BLaER1 (cell line): ENCODE data around the gene PPFIBP2.

Experiments used
- H3K27ac ChIP-seq: shearing (Covaris generic); formaldehyde crosslinking; 2 replicates; pipeline ENCODE4 v1.8.1; 2022
- H3K27me3 ChIP-seq: shearing (Covaris generic); formaldehyde crosslinking; 2 replicates; pipeline ENCODE4 v1.8.1; 2022
- H3K36me3 ChIP-seq: shearing (Covaris generic); formaldehyde crosslinking; 2 replicates; pipeline ENCODE4 v1.8.1; 2022
- H3K4me1 ChIP-seq: shearing (Covaris generic); formaldehyde crosslinking; 2 replicates; pipeline ENCODE4 v1.8.1; 2022
- H3K4me2 ChIP-seq: shearing (Covaris generic); formaldehyde crosslinking; 2 replicates; pipeline ENCODE4 v1.8.1; 2022
- H3K4me3 ChIP-seq: shearing (Covaris generic); formaldehyde crosslinking; 2 replicates; pipeline ENCODE4 v1.8.1; 2022
- H3K9ac ChIP-seq: shearing (Covaris generic); formaldehyde crosslinking; 2 replicates; pipeline ENCODE4 v1.8.1; 2022
- H3K9me3 ChIP-seq: shearing (Covaris generic); formaldehyde crosslinking; 2 replicates; pipeline ENCODE4 v1.8.1; 2022
- H4K20me1 ChIP-seq: shearing (Covaris generic); formaldehyde crosslinking; 2 replicates; pipeline ENCODE4 v1.8.1; 2022
- Cebpa-rat ChIP-seq: shearing (Covaris generic); IDR thresholded peaks from 2 replicates; pipeline ENCODE4 v1.8.1; 2022

Gene PPFIBP2

GRCh38 chr11:7579361-7579791 lies 65.6 kb downstream of the PPFIBP2 start:
- Histone ChIP-seq H3K9ac (no peak overlapping the region), H3K27ac (no peak overlapping the region), H3K4me1 (peaks cover 42% of the 10 kb centered on the region), H3K9me3 (no peaks in the 10 kb centered on the region), H3K36me3 (no peaks in the 10 kb centered on the region), H4K20me1 (peaks cover 100% of the 10 kb centered on the region), H3K27me3 (peaks cover 99% of the 10 kb centered on the region), H3K4me2 (no peak overlapping the region), H3K4me3 (no peak overlapping the region)
- no peak for TF ChIP-seq Cebpa-rat

DNA sequence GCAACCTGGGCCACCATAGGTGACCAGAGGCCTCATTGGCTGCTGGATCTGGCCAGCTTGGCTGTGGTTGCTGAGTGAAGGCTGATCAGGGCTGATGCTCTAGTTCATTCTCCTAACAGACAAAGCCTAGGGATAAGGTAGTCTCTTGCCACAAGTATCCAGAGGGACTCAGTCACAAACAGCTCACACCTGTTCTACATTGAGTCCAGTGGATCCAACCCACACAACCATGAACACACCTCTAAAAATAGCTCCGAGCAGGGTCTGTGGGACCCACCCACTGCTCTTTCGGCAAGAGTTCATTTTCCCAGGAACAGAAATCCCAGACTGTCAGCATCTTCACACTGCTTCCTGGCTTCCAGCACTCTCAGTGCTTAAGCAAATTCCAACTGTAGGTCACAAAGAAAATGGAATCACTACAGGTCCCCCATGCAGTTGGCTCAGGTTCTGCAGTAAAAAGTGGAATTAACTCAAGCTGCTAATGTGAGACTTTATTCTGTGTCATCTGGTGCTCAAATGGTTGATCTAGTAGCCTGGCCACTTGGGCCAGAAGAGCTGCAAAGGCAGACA lies 67.3 kb downstream of the PPFIBP2 start:
- TF ChIP-seq Cebpa-rat: no peak
- H3K9ac ChIP-seq: no peak overlapping the region
- H3K4me2 ChIP-seq: no peak overlapping the region
- peaks cover 32% of the 10 kb centered on the region for H3K4me1 ChIP-seq
- H3K27me3 ChIP-seq: peaks cover 93% of the 10 kb centered on the region
- H4K20me1 ChIP-seq: peaks cover 100% of the 10 kb centered on the region
- H3K4me3 ChIP-seq: no peak overlapping the region
- H3K36me3 ChIP-seq: no peaks in the 10 kb centered on the region
- H3K9me3 ChIP-seq: no peaks in the 10 kb centered on the region
- no peak overlapping the region for H3K27ac ChIP-seq

- H3K4me3 ChIP-seq: no peak overlapping the region
- no peak overlapping the region for H3K9ac ChIP-seq
- H3K4me2 ChIP-seq: no peak overlapping the region
- peaks cover 100% of the 10 kb centered on the region for H4K20me1 ChIP-seq
- H3K27ac ChIP-seq: no peak overlapping the region
- peaks cover 89% of the 10 kb centered on the region for H3K27me3 ChIP-seq
- no peaks in the 10 kb centered on the region for H3K9me3 ChIP-seq
- peaks cover 19% of the 10 kb centered on the region for H3K4me1 ChIP-seq
- no peaks in the 10 kb centered on the region; the same call in 1 of the 2 replicates for H3K36me3 ChIP-seq
- TF ChIP-seq Cebpa-rat: no peak
Measured at GRCh38 chr11:7582338-7582985, 68.7 kb downstream of the PPFIBP2 start.

DNA sequence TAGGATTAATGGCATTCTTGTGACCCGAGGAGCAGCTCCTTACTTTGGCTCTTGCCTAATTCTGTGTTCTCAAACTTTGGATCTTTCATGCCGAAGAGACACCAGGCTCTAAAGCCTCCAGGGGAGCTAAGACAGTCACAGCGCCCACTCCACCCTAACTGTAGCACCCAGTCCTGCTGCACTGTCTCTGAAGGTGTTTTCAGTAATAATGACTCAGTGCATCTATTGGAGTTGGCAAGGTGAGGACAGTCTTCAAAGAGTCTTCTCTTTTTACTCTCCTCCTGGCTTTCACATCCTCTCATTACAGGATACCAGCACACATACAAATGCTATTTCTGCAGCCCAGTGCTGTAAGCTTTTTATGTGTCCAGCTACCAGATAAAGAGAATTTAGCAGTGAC lies 69.4 kb downstream of the PPFIBP2 start:
- H4K20me1 ChIP-seq: peaks cover 100% of the 10 kb centered on the region
- H3K27ac ChIP-seq: no peak overlapping the region

GRCh38 chr11:7584910-7585309 lies 71.1 kb downstream of the PPFIBP2 start:
- Histone ChIP-seq H3K9ac (no peak overlapping the region), H3K4me3 (no peak overlapping the region), H3K36me3 (no peaks in the 10 kb centered on the region; the same call in 1 of the 2 replicates), H3K27me3 (peaks cover 68% of the 10 kb centered on the region), H3K27ac (no peak overlapping the region), H3K4me1 (no peaks in the 10 kb centered on the region), H3K9me3 (no peaks in the 10 kb centered on the region), H3K4me2 (no peak overlapping the region), H4K20me1 (peaks cover 100% of the 10 kb centered on the region)
- TF ChIP-seq Cebpa-rat: no peak

More for the DNA sequence above, 69.4 kb downstream of the PPFIBP2 start:
- Histone ChIP-seq H3K4me1 (peaks cover 11% of the 10 kb centered on the region), H3K9me3 (no peaks in the 10 kb centered on the region), H3K36me3 (no peaks in the 10 kb centered on the region; the same call in 1 of the 2 replicates), H3K27me3 (peaks cover 85% of the 10 kb centered on the region), H3K4me2 (no peak overlapping the region), H3K9ac (no peak overlapping the region), H3K4me3 (no peak overlapping the region)
- TF ChIP-seq Cebpa-rat: no peak

DNA sequence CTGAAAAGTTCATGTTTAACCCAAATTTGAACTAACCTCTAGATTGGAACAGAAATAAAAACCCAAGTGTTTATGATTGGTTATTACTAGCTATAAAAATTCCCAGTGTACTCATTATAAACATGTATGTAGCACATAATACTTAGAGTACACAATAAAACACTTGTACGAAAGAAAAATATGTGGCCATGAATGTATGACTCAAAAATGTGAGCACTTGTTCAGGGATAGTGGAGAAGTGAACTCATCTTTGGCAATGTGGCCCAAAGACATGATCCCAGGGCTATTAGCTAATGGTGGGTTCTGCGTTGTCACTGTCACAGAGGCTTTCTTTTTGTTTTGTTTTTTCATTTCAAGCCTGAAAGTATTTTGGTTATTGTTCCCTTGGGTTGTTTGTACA lies 72.0 kb downstream of the PPFIBP2 start:
- H3K4me1 ChIP-seq: no peaks in the 10 kb centered on the region
- peaks cover 100% of the 10 kb centered on the region for H4K20me1 ChIP-seq
- TF ChIP-seq Cebpa-rat: no peak
- no peaks in the 10 kb centered on the region; the same call in 1 of the 2 replicates for H3K36me3 ChIP-seq
- H3K9ac ChIP-seq: no peak overlapping the region
- no peak overlapping the region for H3K4me3 ChIP-seq
- H3K27ac ChIP-seq: no peak overlapping the region
- no peak overlapping the region for H3K4me2 ChIP-seq
- no peaks in the 10 kb centered on the region for H3K9me3 ChIP-seq
- H3K27me3 ChIP-seq: peaks cover 59% of the 10 kb centered on the region

DNA sequence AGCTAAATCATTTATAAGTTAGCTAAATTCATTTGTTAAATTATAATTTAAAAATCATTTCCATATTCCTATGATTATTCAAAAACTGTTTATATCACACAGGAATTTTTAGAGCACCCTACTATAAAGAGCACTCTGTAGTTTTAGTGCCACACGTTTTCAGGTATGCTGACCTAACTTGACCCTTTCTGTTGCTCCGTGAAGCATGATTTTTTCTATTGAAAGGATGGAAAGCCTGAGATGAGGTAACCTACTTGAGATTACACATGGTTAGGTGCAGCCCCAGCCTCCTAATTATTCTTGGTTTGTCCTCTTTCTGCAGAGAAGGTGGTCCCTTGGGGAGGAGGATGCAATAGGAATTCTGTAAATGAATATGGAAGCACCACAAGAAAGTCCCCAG lies 72.6 kb downstream of the PPFIBP2 start:
- no peak for TF ChIP-seq Cebpa-rat
- Histone ChIP-seq H3K27ac (no peak overlapping the region), H3K4me1 (no peaks in the 10 kb centered on the region), H3K9me3 (no peaks in the 10 kb centered on the region), H3K4me2 (no peak overlapping the region), H3K36me3 (no peaks in the 10 kb centered on the region; the same call in 1 of the 2 replicates), H3K27me3 (peaks cover 54% of the 10 kb centered on the region), H4K20me1 (peaks cover 100% of the 10 kb centered on the region), H3K9ac (no peak overlapping the region), H3K4me3 (no peak overlapping the region)

GRCh38 chr11:7587712-7588111 lies 73.9 kb downstream of the PPFIBP2 start:
- H3K4me2 ChIP-seq: no peak overlapping the region
- no peaks in the 10 kb centered on the region; the same call in 1 of the 2 replicates for H3K36me3 ChIP-seq
- no peaks in the 10 kb centered on the region for H3K9me3 ChIP-seq
- H3K4me1 ChIP-seq: no peaks in the 10 kb centered on the region
- no peak overlapping the region for H3K9ac ChIP-seq
- H4K20me1 ChIP-seq: peaks cover 100% of the 10 kb centered on the region
- H3K27me3 ChIP-seq: peaks cover 40% of the 10 kb centered on the region
- no peak overlapping the region for H3K27ac ChIP-seq
- no peak for TF ChIP-seq Cebpa-rat
- no peak overlapping the region for H3K4me3 ChIP-seq

- Histone ChIP-seq H3K36me3 (no peaks in the 10 kb centered on the region; the same call in 1 of the 2 replicates), H3K4me2 (no peak overlapping the region)
Measured at GRCh38 chr11:7589861-7590260, 76.1 kb downstream of the PPFIBP2 start.

DNA sequence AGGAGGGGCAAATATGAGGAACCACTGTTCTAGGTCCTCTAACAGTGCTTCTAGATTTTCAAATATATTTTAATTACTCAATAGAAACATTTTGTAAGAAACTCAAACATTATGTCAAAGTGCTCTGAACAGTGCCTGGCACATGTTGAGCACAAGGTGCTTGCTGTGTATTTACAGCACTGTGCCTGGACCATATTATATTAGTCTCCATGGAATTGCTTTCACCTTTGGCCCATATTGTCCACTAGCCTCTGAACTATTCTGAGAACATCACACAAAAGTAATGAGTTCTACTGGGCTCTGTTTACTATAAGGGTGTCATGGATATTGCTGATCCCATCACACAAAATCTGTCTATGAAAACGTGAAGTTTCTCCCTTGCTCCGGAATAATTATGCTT lies 76.7 kb downstream of the PPFIBP2 start:
- Histone ChIP-seq H3K36me3 (no peaks in the 10 kb centered on the region; the same call in 1 of the 2 replicates), H3K4me2 (no peak overlapping the region), H3K27ac (no peak overlapping the region), H3K4me1 (no peaks in the 10 kb centered on the region), H3K9ac (no peak overlapping the region), H3K4me3 (no peak overlapping the region), H4K20me1 (peaks cover 80% of the 10 kb centered on the region), H3K9me3 (no peaks in the 10 kb centered on the region), H3K27me3 (peaks cover 13% of the 10 kb centered on the region)
- no peak for TF ChIP-seq Cebpa-rat

More at GRCh38 chr11:7589861-7590260, 76.1 kb downstream of the PPFIBP2 start:
- TF ChIP-seq Cebpa-rat: no peak
- peaks cover 20% of the 10 kb centered on the region for H3K27me3 ChIP-seq
- H3K4me1 ChIP-seq: no peaks in the 10 kb centered on the region
- H3K9ac ChIP-seq: no peak overlapping the region
- H3K27ac ChIP-seq: no peak overlapping the region
- H3K9me3 ChIP-seq: no peaks in the 10 kb centered on the region
- H4K20me1 ChIP-seq: peaks cover 82% of the 10 kb centered on the region
- no peak overlapping the region for H3K4me3 ChIP-seq
